AG04449 (cell line): ENCODE data around the gene TAGLN2.

ENCODE experiments used
- CTCF ChIA-PET: fragments of 350-600 bp; formaldehyde crosslinking; extraction: SDS; loops from one replicate; lab custom pipeline; 2021; ENCODE audit warnings: antibody characterized with exemption; lab: Yijun Ruan, JAX
- POLR2A ChIA-PET: fragments of 400-600, 350-600 bp; formaldehyde crosslinking; extraction: SDS; loops from one replicate; lab custom pipeline; 2020; ENCODE audit warnings: antibody characterized with exemption, inconsistent platforms; lab: Yijun Ruan, JAX
- DNase-seq: peaks from one replicate; pipeline ENCODE4 v3.0.0-alpha.2; 2010; ENCODE audit warnings: low read depth, low spot score
- H3K4me3 ChIP-seq: 2 replicates; pipeline ENCODE4 v1.5.1; 2011; ENCODE audit warnings: low read depth, mild to moderate bottlenecking, control low read depth, low read length
- CTCF ChIP-seq: IDR thresholded peaks from one replicate; pipeline ENCODE4 v1.5.1; 2011; ENCODE audit warnings: mild to moderate bottlenecking, moderate library complexity, low read length, control low read depth, inconsistent platforms; ENCODE audit not compliant: insufficient read depth; ENCODE audit errors: missing control alignments

TAGLN2 gene

GRCh38 chr1:159896546-159896930 is 28.8 kb downstream of the TAGLN2 start:
- no peak overlapping the region for H3K4me3 ChIP-seq
- TF ChIP-seq CTCF = no peak
- no peak for DNase-seq
- ChIA-PET POLR2A (interaction anchor here (0.8 kb wide), 1 partner anchor 29 kb away, joined by 5 read pairs; the partner anchor contains the start of gene TAGLN2), CTCF (interaction anchor here (1.0 to 15.3 kb wide), 9 partner anchors 16 to 763 kb away, joined by 3 to 1007 read pairs (median 4); partner anchors contain the start of genes DUSP23, FCRL6 and SLAMF8)

GRCh38 chr1:159895836-159896545 is 29.3 kb downstream of the TAGLN2 start:
- ChIA-PET POLR2A (interaction anchor here (0.8 kb wide), 1 partner anchor 29 kb away, joined by 5 read pairs; the partner anchor contains the start of gene TAGLN2), CTCF (interaction anchor here (1.0 to 15.3 kb wide), 11 partner anchors 16 to 763 kb away, joined by 3 to 1007 read pairs (median 33); partner anchors contain the start of genes DUSP23, FCRL6, SLAMF8 and TAGLN2)
- DNase-seq = no peak
- no peak for TF ChIP-seq CTCF
- no peak overlapping the region for H3K4me3 ChIP-seq

GRCh38 chr1:159895286-159895685 is 30.0 kb downstream of the TAGLN2 start:
- CTCF ChIA-PET = interaction anchor here (1.0 to 15.3 kb wide), 11 partner anchors 13 to 734 kb away, joined by 3 to 1007 read pairs (median 57); partner anchors contain the start of genes DUSP23, FCRL6, SLAMF8 and TAGLN2
- TF ChIP-seq CTCF = no peak
- POLR2A ChIA-PET = interaction anchor here (1.0 kb wide), 1 partner anchor 30 kb away, joined by 4 read pairs; the partner anchor contains the start of gene TAGLN2
- H3K4me3 ChIP-seq = no peak overlapping the region
- no peak for DNase-seq

- CTCF ChIA-PET = interaction anchor here (0.6 to 15.3 kb wide), 26 partner anchors 8 to 732 kb away, joined by 3 to 1007 read pairs (median 9); partner anchors contain the start of genes DUSP23, FCRL6, SLAMF8 and TAGLN2
- TF ChIP-seq CTCF = no peak
- H3K4me3 ChIP-seq = no peak overlapping the region
- POLR2A ChIA-PET = interaction anchor here (1.0 kb wide), 1 partner anchor 11 kb away, joined by 3 read pairs; no protein-coding TSS in a partner anchor
- no peak for DNase-seq
These were observed 32.4 kb downstream of the TAGLN2 start for GRCh38 chr1:159892944-159893343.

- POLR2A ChIA-PET = no interaction called here
- peak; percentile 99 for TF ChIP-seq CTCF
- CTCF ChIA-PET = interaction anchor here (0.7 to 15.3 kb wide), 50 partner anchors 9 to 758 kb away, joined by 3 to 1007 read pairs (median 6); partner anchors contain the start of genes CFAP45, DUSP23, FCRL6 and SLAMF8
- peak; percentile 58 for DNase-seq
- H3K4me3 ChIP-seq = no peak overlapping the region
These were observed 33.8 kb downstream of the TAGLN2 start for GRCh38 chr1:159891275-159892157.
